Measurements from ENCODE around the gene ANKRD34A.

DNA sequence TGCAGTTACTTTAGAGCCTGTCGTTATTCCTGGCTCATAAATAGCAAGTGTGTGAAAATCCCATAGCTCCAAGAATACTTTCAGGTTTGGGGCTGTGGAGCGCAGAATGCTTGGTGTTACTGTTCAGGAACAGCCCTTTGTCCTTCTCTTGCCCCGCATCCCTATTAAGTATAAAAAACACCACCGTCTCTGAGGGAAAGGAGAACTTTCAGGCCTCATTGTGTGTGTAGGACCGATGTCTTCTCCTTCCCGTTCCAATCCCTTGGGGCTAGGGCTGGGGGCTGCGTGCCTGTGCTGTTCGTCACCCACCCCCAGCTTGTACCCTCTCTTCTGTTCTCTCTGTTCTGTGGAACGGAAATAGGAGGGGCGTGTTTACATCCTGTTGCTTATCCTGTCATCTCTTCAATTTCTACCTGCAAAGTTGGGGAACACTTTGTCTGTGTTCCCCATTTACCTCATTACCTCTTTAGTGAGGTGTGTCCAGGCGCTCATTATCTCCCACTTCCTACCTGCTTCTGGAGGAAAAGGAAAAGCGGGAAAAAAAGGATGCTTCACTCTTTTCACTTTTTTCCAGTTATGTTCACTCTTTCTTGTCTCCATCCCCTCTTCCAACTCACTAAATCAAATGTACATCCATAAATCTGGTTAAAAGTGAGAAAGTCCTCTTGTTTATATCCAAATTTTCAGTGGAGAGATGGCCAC, 32.8 kb upstream of the ANKRD34A start:
- TF ChIP-seq CTCF (IDR thresholded peaks at IDR 0.05) (no peak), POLR2A (IDR thresholded peaks at IDR 0.05) (no peak), EP300 (IDR thresholded peaks at IDR 0.05) (peak; percentile 8 to 58)

All from tibial nerve (tissue), 4 donors.